NCI-H748 treated with DMSO at 0.1 percent for 48 hours (cell line): ENCODE results near the gene ARPP21.
"Not testable (repeated sequence)": the region's sequence is repeated elsewhere in the genome, so short reads cannot be mapped to it uniquely, and the experiment has no call there.

Experiments used
- DNase-seq: peaks from one replicate; lab custom pipeline; 2025; lab: John Stamatoyannopoulos, UW

ARPP21 gene

DNA sequence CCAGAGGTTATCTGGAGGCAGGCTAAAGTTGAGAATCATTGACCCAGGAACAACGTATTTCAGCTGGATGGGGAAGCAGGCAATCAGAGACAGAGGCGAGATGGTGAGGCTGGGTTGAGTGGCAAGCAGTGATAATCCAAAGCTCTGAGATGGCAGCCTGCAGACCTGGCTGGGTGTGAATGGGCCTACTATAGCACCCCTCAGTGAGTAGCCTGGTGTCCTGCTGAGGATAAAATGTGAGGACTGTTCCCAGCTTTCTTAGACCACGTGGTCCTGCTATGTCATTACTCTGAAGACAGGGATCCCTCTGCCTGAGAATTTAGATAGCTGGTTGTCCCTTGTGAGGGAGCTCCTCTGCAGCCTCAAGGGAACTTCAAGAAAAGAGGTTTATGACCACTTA lies 141.5 kb downstream of the ARPP21 start:
- DNase-seq = no peak

DNA sequence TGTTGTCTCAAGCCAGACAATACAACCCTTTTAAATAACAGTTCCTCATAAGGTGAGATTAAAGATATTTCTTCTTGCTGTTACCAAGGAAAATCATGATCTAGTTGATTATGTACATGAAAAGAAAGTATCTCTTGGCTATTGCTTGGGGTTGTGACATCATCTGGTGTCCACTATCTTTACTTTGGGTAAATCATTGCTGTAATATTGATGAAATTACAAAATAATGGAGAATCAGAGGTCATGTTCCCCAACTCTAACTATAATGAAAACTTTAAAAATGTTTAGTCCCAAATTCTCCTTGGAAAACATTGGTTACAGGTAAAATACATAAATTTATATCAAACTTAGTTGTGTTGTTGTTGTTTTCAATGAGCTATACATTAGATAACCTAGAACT lies 142.2 kb downstream of the ARPP21 start:
- DNase-seq = no peak

DNA sequence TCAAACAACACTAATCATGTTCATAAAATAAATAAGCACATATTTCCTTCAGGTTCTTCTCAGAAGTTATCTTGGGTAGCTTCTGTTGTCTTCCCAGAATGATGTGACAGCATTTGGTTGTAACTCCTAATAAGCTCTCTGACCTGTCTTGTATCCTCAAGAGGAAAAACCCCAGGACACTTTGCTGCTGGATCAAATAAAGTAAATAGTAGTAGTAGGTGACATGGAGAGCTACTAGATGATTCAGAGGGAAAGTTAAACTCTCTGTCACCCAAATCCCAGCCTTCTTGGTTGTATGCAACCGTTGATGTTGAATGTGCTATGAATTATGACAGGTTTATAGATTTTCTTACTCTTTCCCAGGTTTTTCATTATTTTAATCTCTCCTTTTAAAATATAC lies 143.0 kb downstream of the ARPP21 start:
- DNase-seq = no peak

DNA sequence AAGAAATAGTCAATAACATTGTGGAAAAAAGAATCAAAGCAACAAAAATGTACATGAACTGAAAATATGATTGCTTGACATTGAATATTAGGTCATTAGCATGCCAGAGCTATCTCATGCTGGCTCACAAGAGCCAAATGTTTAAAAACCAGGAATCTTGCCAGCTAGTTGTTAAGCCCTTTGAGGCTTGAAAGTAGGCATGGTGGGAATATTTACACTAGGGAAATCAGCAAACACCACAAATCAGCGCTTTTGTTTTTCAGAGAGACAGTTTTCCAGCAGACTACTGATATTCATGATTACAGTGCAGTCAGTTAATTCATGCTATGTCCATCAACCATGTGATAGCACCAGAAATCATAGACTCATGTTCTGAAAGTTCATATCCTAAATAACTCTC lies 144.8 kb downstream of the ARPP21 start:
- DNase-seq = no peak

DNA sequence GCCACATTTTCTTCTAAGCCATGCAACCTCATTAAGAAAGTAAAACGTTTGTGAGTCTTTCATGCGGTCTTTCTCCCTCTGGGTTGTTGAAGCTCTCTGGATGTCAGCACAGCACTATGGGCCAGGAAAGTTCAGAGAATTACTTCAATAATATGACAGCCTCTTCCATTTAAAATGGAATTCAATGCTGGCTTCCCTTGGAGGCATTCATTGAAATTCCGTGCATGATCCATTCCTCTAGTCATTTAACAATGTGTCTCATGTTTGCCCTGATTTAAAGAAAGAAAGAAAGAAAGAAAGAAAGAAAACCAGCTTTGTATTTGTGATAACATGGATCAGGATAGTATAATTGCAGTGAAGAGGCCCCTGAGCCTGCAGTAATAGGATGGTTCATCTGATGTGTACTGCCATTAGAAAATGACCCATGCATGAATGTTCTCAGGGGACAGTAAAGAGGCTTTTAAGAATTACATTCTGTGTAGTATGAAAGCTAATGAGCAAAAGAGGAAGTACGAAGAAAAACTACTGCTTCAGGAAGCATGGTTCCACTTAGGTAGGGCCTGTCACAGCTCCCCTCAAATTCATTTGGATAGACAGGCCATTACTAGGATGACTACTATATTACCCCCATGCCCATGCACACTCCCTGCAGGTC lies 146.0 kb downstream of the ARPP21 start:
- no peak for DNase-seq

DNA sequence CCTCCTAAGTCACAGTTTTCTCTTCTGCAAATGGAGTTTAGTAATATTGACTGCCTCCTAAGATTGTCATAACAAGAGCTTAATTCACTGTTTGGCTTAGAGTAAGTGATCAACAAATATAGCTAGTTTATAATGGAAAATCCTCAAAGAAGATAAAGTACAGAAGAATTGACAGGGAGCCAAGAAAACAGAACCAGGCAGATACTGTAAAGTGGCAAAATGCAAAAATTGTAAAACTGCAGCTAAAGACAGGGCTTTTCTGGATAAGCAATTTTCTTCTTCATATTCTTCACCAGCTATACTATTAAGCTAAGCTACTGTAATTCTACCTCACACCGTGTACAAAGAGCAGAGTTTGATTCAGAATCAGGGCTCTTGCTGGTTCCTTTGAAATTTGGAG lies 148.6 kb downstream of the ARPP21 start:
- no peak for DNase-seq

DNA sequence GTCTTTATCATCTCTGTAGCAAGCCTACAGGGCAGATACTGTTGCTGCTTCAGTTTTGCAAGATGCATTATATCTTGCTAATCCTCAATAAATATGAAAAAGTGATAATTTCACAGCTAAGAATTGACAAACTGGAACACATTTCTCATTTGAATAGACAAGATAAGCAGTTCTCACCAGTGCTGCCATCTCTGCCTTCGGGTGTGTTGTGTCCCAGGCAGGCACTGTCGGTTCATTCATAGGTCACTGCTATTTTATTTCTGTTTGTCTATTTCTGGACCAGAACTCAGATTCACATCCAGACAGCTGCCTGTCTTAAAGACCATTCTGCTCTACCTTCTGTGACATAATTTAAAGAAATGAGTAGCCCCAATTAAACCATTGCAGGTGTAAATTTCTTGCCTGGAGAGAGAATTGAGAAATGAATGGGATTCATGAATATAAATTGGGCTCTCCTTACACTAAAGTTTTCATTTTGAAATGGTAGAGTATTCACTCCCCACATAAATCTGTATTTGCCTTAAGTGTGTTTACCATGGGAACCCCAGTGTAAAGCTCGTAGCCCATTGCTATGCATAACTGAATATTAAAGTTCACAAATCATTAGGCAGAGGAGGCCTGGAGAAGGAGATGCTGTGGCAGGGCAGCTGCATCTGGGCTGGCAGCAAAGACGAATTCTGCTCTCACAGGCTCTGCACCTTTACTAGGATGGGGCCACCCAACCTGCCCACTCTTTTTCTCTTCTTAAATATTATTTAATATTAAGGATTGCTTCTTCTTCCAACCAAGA lies 149.9 kb downstream of the ARPP21 start:
- no peak for DNase-seq

DNA sequence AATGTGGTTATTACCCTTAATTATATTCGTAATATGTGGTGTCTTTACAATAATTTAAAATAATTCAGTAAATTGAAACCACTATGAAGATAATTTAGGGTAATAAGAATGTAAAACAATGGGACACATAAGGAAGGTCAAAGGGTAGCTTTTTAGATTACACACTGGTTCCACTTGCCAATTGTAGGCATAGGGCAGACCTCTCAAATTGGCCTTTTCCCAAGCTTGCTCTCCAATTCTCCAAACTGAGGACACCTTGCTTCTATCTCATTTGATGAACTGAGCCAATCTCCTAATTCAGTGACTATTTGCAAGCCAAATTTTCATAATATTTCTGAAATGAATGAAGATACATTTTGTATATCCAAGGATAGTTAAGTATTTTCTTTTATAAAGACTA lies 151.4 kb downstream of the ARPP21 start:
- DNase-seq = no peak

DNA sequence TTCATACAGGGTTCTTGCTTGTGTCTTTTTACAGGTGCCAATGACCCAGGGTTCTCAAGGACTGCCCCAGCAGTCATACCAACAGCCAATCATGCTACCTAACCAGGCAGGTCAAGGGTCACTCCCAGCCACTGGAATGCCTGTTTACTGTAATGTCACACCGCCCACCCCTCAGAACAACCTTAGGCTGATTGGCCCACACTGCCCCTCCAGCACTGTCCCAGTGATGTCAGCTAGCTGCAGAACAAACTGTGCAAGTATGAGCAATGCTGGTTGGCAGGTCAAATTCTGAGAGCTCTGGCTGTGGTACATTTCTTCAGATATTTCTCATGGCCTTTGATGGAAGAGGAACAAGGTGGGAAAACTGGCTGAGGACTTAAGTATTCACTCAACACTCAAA lies 154.3 kb downstream of the ARPP21 start:
- DNase-seq = no peak

DNA sequence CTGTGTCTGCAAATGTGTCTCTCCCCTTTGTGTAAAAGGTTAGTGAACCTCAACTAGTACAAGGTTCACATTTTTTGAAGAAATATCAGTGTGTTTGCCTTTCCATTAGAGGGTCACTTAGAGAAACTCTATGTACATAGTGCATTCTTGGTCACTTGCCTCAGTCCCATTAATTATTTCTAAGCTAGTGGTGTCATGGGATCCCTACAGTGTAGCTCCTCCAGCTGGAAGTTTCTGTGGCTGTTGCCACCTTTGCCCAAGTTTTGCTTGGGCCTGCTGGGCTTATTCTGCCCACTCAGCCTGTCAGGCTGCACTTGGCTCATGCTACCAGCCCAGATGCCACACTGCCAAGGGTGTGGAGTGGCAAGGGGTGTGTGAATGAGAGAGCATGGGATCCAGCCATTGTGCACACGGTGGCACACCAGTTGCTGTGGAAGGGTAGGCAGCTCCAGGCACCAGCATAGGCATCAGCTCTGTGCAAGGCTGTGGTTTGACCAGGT lies 161.7 kb downstream of the ARPP21 start:
- no peak for DNase-seq

DNA sequence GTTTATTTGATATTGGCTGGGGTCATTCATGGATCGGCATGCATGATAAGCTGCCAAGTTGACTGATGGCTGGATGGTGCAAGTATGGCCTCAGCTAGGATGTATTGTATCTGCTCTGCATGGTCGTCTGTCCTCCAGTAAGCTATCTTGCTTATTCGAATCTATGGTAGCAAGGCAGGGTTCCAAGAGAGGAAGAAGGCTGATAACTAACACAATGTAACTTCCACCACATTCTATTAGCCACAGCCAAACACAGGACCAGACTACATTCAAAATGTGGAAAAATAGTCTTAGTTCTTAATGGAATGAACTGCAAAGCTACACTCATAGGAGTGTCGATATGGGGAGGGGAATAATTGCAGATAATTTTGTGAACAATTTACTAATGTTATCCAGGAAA lies 175.2 kb downstream of the ARPP21 start:
- DNase-seq = no peak

DNA sequence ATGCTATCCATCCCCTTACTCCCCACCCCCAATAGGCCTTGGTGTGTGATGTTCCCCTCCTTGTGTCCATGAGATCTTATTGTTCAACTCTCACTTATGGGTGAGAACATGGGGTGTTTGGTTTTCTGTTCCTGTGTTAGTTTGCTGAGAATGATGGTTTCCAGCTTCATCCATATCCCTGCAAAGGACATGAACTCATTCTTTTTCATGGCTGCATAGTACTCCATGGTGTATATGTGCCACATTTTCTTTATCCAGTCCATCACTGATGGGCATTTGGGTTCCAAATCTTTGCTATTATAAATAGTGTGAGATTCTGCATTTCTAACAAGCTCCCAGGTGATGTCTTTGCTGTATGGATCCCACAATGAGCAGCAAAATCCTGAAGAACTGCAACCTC lies 176.5 kb downstream of the ARPP21 start:
- DNase-seq = not testable (repeated sequence)

DNA sequence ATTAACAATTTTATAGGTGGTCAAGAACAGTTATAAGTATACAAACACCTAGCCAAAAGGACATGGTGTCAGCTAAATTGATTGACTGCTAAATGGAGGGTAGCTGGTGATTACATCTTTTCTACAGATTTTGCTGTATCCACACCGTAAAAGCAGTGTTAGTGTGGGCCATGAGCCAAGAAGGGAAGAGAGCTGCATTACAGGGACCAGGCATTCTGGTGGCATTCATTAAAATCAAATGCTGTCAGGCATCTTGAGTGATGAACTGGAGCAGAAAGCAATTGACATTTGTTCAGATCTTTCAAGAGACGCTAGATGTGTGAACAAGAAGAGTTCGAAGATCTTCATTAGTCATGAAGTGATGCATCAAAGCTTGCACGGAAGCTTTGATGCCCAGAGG lies 177.9 kb downstream of the ARPP21 start:
- DNase-seq = no peak

DNA sequence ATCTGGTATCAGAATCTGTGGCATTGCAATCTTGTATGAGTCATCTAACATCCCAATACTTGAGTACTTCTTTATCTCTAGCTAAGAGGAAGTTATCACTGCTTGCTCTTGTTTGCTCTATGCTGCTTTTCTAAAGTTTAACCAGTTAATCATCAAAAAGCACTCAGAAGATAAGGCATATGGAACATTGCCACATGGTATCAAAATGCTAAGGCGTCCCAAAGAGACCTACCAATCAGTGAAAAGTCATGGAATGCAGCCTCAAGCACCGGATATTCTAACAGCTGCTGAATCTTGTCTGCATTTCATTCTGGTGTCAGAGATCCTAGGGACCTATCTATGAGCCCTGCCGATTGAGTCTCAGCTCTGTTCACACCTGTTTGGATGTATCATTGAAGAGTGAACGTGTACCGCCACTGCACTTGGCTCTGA lies 192.8 kb downstream of the ARPP21 start:
- DNase-seq = no peak
